Activated T-cell treated with anti-CD3 and anti-CD28 coated beads for 24 hours (primary cell): ENCODE results near the gene CUBN.

Source experiments
- DNase-seq: peaks from one replicate; pipeline ENCODE4 v3.0.0-alpha.2; 2020; ENCODE audit warnings: low read depth

CUBN gene

GRCh38 chr10:17010363-17011145 lies 119.1 kb downstream of the CUBN start:
- DNase-seq: no peak

GRCh38 chr10:17009212-17009700 lies 120.4 kb downstream of the CUBN start:
- DNase-seq: no peak

- no peak for DNase-seq
These were observed 122.2 kb downstream of the CUBN start for GRCh38 chr10:17007418-17007770.

- DNase-seq: no peak
These were observed 122.8 kb downstream of the CUBN start for GRCh38 chr10:17006631-17007417.

- DNase-seq: no peak
These were observed 123.7 kb downstream of the CUBN start for GRCh38 chr10:17005621-17006566.

- no peak for DNase-seq
These were observed 124.7 kb downstream of the CUBN start for GRCh38 chr10:17004801-17005380.

GRCh38 chr10:17003651-17004286 lies 125.8 kb downstream of the CUBN start:
- DNase-seq: no peak

- DNase-seq: peak; percentile 60
These were observed 126.5 kb downstream of the CUBN start for GRCh38 chr10:17003151-17003550.

GRCh38 chr10:17001961-17002749 lies 127.5 kb downstream of the CUBN start:
- DNase-seq: no peak

GRCh38 chr10:17001297-17001744 lies 128.3 kb downstream of the CUBN start:
- no peak for DNase-seq

- no peak for DNase-seq
These were observed 129.8 kb downstream of the CUBN start for GRCh38 chr10:16999665-17000451.

GRCh38 chr10:16996530-16996964 lies 133.1 kb downstream of the CUBN start:
- DNase-seq: no peak

- DNase-seq: no peak
These were observed 133.6 kb downstream of the CUBN start for GRCh38 chr10:16995867-16996529.

GRCh38 chr10:16993186-16993585 lies 136.4 kb downstream of the CUBN start:
- no peak for DNase-seq

GRCh38 chr10:16992611-16993119 lies 136.9 kb downstream of the CUBN start:
- no peak for DNase-seq

- no peak for DNase-seq
These were observed 138.6 kb downstream of the CUBN start for GRCh38 chr10:16991011-16991410.

- DNase-seq: no peak
These were observed 139.8 kb downstream of the CUBN start for GRCh38 chr10:16989826-16990293.

- DNase-seq: no peak
These were observed 140.7 kb downstream of the CUBN start for GRCh38 chr10:16988900-16989299.
